ENCODE data around the gene PANK2. TPM values are rescaled to one million over a fixed set of nuclear protein-coding genes. Genes with fewer than 3 reads are reported as not detected.

The PANK2 gene
- total RNA-seq, 1 donor from 2014 or later, result 29.9 TPM

GRCh38 chr20:3885715-3886114 is 3.5 kb upstream of the PANK2 start:
- no peak for TF ChIP-seq CTCF (IDR thresholded peaks at IDR 0.05; ENCODE audit: insufficient read depth, low read length, poor library complexity, severe bottlenecking)

GRCh38 chr20:3887876-3888620 is 1.1 kb upstream of the PANK2 start:
- Histone ChIP-seq H3K27me3 (ENCODE audit: control insufficient read depth, insufficient read depth, low read length) (no peaks in the 10 kb centered on the region), H3K36me3 (ENCODE audit: control insufficient read depth, insufficient read depth, low read length) (no peaks in the 10 kb centered on the region), H3K4me3 (ENCODE audit: low read depth, low read length) (peak overlapping the region; percentile 98)
- no peak for DNase-seq (ENCODE audit: low read depth)
- no peak for TF ChIP-seq CTCF (IDR thresholded peaks at IDR 0.05; ENCODE audit: insufficient read depth, low read length, poor library complexity, severe bottlenecking)

More at GRCh38 chr20:3885715-3886114, 3.5 kb upstream of the PANK2 start:
- Histone ChIP-seq H3K36me3 (ENCODE audit: control insufficient read depth, insufficient read depth, low read length) (no peaks in the 10 kb centered on the region), H3K27me3 (ENCODE audit: control insufficient read depth, insufficient read depth, low read length) (no peaks in the 10 kb centered on the region), H3K4me3 (ENCODE audit: low read depth, low read length) (no peak overlapping the region)
- no peak for DNase-seq (ENCODE audit: low read depth)

- peak overlapping the region; percentile 98 for H3K4me3 ChIP-seq (ENCODE audit: low read depth, low read length)
- DNase-seq (ENCODE audit: low read depth), result no peak
- H3K36me3 ChIP-seq (ENCODE audit: control insufficient read depth, insufficient read depth, low read length), result no peaks in the 10 kb centered on the region
- H3K27me3 ChIP-seq (ENCODE audit: control insufficient read depth, insufficient read depth, low read length), result no peaks in the 10 kb centered on the region
- no peak for TF ChIP-seq CTCF (IDR thresholded peaks at IDR 0.05; ENCODE audit: insufficient read depth, low read length, poor library complexity, severe bottlenecking)
Measured at GRCh38 chr20:3889489-3890397, 556 bp downstream of the PANK2 start.

GRCh38 chr20:3890398-3890751 is 1.2 kb downstream of the PANK2 start:
- DNase-seq (ENCODE audit: low read depth), result no peak
- Histone ChIP-seq H3K4me3 (ENCODE audit: low read depth, low read length) (peak overlapping the region; percentile 98), H3K27me3 (ENCODE audit: control insufficient read depth, insufficient read depth, low read length) (no peaks in the 10 kb centered on the region), H3K36me3 (ENCODE audit: control insufficient read depth, insufficient read depth, low read length) (no peaks in the 10 kb centered on the region)
- no peak for TF ChIP-seq CTCF (IDR thresholded peaks at IDR 0.05; ENCODE audit: insufficient read depth, low read length, poor library complexity, severe bottlenecking)

- Histone ChIP-seq H3K4me3 (ENCODE audit: low read depth, low read length) (peak overlapping the region; percentile 98), H3K27me3 (ENCODE audit: control insufficient read depth, insufficient read depth, low read length) (no peaks in the 10 kb centered on the region), H3K36me3 (ENCODE audit: control insufficient read depth, insufficient read depth, low read length) (no peaks in the 10 kb centered on the region)
- DNase-seq (ENCODE audit: low read depth), result no peak
- TF ChIP-seq CTCF (IDR thresholded peaks at IDR 0.05; ENCODE audit: insufficient read depth, low read length, poor library complexity, severe bottlenecking), result no peak
Measured at GRCh38 chr20:3890999-3891929, 2.1 kb downstream of the PANK2 start.
